ENCODE measurements around the gene ISLR2. TPM values are rescaled to one million over a fixed set of nuclear protein-coding genes. Genes with fewer than 3 reads are reported as not detected.

Gene ISLR2
- total RNA-seq, 2 donors from 2014 or later = 1.9 to 4.3 TPM

GRCh38 chr15:74171965-74172541 is 41.7 kb downstream of the ISLR2 start:
- intact Hi-C loops (cut with DNase I) = no loop called here
- Histone ChIP-seq H3K9me3 (no peaks in the 10 kb centered on the region), H3K36me3 (no peaks in the 10 kb centered on the region), H3K27ac (peak overlapping the region in 1 of 2 donors; percentile 64), H3K27me3 (replicated peaks; ENCODE audit: insufficient read depth) (no peaks in the 10 kb centered on the region), H3K4me3 (no peak overlapping the region), H3K4me1 (replicated peaks) (no peaks in the 10 kb centered on the region)
- 87% methylated on average over 1 of the region's 1 CpG for WGBS
- DNase-seq (ENCODE audit: low spot score) = no peak
- TF ChIP-seq POLR2A (IDR thresholded peaks at IDR 0.05) (no peak), CTCF (IDR thresholded peaks at IDR 0.05) (no peak)

GRCh38 chr15:74172701-74173379 is 42.5 kb downstream of the ISLR2 start:
- TF ChIP-seq CTCF (IDR thresholded peaks at IDR 0.05) (no peak), POLR2AphosphoS5 (IDR thresholded peaks at IDR 0.05) (no peak), POLR2A (IDR thresholded peaks at IDR 0.05) (no peak)
- intact Hi-C loops (cut with DNase I) = no loop called here
- WGBS = 57% methylated on average over 13 of the region's 13 CpGs
- Histone ChIP-seq H3K4me3 (no peak overlapping the region), H3K27me3 (replicated peaks; ENCODE audit: insufficient read depth) (no peaks in the 10 kb centered on the region), H3K4me1 (replicated peaks) (no peaks in the 10 kb centered on the region), H3K27ac (peak overlapping the region; percentile 59 to 64), H3K9me3 (no peaks in the 10 kb centered on the region), H3K36me3 (no peaks in the 10 kb centered on the region)
- no peak for DNase-seq (ENCODE audit: low spot score)

- H3K36me3 ChIP-seq = no peaks in the 10 kb centered on the region
- H3K9me3 ChIP-seq = no peaks in the 10 kb centered on the region
- WGBS = 27% methylated on average over 20 of the region's 20 CpGs
- peak within 1 kb of the TSS; percentile 59 to 64 for H3K27ac ChIP-seq
- no peaks in the 10 kb centered on the region for H3K4me1 ChIP-seq (replicated peaks)
- peak within 1 kb of the TSS; percentile 10 to 14 for H3K4me3 ChIP-seq
- intact Hi-C loops (cut with DNase I) = no loop called here
- no peaks in the 10 kb centered on the region for H3K27me3 ChIP-seq (replicated peaks; ENCODE audit: insufficient read depth)
- TF ChIP-seq POLR2AphosphoS5 (IDR thresholded peaks at IDR 0.05) = no peak
- TF ChIP-seq CTCF (IDR thresholded peaks at IDR 0.05) = no peak
- no peak for TF ChIP-seq POLR2A (IDR thresholded peaks at IDR 0.05)
- no peak for DNase-seq (ENCODE audit: low spot score)
Observed at GRCh38 chr15:74173380-74174218, 43.2 kb downstream of the ISLR2 start, which contains the start of gene ISLR. TSS of gene ISLR (plus strand) at chr15:74173710. CDS start at chr15:74174859, 1,149 bp downstream.

- Histone ChIP-seq H3K27me3 (replicated peaks; ENCODE audit: insufficient read depth) (no peaks in the 10 kb centered on the region), H3K36me3 (no peaks in the 10 kb centered on the region), H3K4me3 (peak overlapping the region; percentile 10 to 14), H3K9me3 (no peaks in the 10 kb centered on the region), H3K27ac (peak overlapping the region; percentile 37 to 48), H3K4me1 (replicated peaks) (no peaks in the 10 kb centered on the region)
- intact Hi-C loops (cut with DNase I) = no loop called here
- DNase-seq (ENCODE audit: low spot score) = no peak
- WGBS = 56% methylated on average over 20 of the region's 20 CpGs
- TF ChIP-seq CTCF (IDR thresholded peaks at IDR 0.05) (no peak), POLR2AphosphoS5 (IDR thresholded peaks at IDR 0.05) (no peak), POLR2A (IDR thresholded peaks at IDR 0.05) (no peak)
Observed at GRCh38 chr15:74174219-74174957, 44.0 kb downstream of the ISLR2 start.
